HG03196 (cell line): ENCODE data around the gene RSPRY1.

Experiments used
- ATAC-seq: cut with Tn5 transposase; IDR thresholded peaks from one replicate; pipeline ENCODE4 v1.9.1; 2021; ENCODE audit not compliant: unreplicated experiment

The RSPRY1 gene

DNA sequence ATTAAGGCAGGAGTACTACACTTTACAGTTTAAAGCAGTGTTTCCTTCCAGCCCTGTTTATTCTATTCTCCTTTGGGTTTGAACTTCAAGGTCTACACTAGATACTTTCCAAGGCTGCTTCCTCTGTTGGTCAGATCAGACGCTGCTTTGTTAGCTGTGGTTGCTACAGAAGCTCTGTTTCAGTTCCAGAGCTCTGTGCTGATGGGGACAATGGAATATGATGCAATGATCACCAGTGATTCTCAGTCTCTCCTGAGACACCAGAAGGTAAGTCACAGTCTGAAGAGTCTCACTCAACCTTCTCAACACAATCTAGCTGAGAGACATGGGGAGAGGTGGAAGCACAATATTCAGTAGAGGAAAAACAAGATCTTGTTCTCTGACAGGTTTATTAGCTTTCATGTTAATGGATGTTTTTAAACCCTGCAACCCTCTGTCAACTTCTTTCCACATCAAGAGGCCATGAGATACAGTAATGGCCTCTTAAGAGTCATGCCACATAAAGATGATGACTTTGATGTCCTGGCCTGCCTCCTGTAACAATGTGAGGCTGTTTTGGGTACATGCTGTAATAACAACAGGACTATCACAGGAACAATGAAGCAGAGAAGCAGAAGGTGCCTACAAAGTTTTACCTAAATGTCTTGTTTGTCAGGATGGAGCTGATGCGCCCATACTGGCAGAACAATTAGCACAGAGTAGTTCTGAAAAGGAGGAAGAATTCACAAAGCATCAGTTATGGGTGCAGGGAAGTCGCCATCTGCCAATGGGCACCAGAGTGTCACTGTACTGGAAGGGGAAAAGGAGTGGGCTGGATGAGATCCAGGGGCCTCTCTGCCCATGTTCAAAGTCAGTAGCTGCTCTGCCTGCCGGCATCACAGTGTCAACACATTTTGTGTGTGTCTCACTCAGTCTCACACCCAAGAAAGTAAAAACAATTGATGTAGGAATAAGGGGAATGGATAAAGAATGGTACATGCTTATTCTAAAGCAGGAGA is 33.7 kb upstream of the RSPRY1 start:
- ATAC-seq: no peak

DNA sequence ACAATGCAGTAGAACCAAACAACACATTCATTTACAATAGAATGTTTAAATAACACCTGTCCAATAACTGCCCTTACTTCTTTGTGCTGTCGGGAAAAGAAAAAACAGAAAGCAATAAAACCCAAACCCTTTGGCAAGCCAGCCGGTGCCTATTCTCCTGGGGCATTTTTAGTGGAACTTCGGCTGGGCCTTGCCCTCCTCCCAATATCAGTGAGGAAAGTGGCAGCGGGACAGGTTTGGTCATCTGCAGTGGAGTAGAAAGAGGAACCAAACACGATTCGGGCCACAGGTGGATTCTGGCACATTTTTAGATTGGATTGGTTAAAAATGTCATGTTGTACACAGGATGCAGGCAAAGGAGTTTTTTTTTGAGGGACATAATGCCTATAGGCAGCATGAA is 32.3 kb upstream of the RSPRY1 start:
- ATAC-seq: no peak

DNA sequence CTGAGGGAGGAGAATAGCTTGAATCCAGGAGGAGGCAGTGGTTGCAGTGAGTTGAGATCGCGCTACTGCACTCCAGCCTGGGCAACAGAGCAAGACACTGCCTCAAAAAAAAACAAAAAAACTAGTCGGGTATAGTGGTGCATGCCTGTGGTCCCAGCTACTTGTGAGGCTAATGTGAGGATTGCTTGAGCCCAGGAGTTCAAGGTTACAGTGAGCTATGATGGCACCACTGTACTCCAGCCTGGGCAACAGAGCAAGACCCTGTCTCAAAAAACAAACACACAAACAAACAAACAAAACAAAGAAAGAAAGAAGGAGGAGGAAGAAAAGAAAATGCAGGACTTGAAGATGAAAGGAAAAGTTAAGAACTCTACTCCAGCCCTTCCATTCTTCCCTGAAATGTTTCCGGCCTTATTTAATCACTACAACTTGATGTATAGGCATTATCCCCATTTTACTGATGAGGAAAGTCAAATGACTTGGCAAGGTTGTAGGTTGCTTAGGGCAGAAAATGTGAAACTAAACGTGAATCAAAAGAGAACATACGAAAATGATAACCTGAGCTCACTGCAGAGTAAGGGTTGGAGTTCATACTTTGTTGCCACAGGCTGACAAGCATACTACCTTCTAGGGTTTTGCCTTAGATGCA is 30.3 kb upstream of the RSPRY1 start:
- ATAC-seq: no peak

DNA sequence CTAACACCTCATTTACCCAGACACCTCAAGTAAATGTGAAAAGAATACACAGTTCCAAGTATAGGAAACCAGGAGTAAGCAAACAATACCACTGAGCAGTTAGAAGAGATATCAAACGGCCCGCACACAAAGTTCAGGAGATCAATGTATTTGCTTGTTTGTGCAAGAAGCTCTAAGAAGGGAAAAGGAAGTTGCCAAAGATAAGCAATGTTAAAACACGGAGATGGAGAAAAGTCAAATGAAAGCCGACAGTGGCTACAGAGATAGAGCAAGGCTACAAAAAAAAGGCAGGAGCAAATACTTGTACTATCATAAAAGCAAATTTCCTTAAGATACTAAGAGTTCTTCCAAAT is 29.8 kb upstream of the RSPRY1 start:
- no peak for ATAC-seq

DNA sequence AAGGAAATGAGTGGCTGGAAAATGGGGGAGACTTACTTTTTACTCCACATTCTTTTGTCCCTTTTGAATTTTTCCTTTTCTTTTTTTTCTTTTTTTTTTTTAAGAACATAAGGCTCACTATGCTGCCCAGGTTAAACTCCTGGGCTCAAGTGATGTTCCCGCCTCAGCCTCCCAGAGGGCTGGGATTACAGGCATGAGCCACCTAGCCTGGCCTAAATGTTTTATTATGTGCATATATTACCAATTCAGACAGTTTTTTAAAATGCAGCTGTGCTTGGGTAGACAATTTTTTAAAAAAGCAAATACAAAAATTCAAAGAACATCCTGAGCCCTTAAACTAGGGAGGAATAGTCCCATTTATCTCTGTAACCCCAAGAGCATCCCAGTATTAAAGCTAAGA is 28.6 kb upstream of the RSPRY1 start:
- no peak for ATAC-seq

DNA sequence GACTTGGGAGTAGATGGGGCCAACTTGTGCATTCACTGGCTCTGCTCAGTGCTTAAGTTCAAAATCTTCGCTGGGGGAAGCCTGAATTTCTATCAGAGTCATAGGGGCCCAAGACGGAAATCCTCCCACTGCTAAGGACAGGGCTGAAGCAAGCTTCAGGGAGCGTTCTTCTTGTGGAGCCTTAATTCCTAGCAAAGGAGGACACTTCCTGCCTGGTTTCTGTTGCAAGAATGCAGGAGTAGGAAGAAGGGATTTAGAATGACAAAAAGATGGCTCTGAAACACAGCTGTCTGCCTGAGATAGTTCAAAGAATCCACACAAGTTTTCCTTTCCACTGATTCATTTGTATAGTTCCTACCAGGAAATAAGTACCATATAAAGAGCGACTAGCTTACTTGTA is 26.7 kb upstream of the RSPRY1 start:
- ATAC-seq: no peak

DNA sequence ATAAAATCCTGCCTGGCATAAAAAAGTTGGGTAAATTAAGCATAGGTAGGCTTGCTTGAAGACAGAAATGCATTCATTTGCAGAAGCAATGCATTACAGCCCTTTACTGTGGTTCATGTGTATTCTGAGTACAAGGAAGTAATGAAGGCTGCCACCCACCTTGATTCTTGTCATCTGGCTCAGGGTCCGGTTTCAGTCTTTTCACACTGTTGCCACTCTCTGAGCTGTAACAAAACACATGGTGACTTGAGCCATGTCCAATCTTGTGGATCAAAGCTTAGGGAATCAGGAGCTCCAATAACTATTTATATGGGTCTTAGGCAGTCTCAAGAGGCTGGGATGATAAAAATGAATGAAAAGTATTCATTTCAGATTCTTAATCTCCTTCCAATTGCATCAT is 22.3 kb upstream of the RSPRY1 start:
- no peak for ATAC-seq

DNA sequence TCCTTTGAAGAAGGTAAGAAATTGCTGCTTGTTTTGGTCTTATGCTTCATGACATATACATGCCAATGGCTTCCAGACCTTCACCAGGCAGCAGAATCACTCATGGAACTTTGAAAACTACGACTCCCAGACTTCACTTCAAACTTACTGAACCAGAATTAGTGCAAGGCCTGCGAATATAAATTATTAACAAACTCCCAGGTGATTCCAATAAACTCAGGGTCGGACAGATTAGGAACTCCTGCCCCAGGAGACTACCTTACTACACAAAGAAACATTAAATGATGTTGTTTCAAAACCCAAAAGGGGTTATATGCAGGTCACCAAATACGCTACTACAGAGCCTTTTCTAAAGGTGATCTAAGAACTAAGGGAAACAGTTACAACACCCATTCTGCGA is 20.6 kb upstream of the RSPRY1 start:
- ATAC-seq: no peak

DNA sequence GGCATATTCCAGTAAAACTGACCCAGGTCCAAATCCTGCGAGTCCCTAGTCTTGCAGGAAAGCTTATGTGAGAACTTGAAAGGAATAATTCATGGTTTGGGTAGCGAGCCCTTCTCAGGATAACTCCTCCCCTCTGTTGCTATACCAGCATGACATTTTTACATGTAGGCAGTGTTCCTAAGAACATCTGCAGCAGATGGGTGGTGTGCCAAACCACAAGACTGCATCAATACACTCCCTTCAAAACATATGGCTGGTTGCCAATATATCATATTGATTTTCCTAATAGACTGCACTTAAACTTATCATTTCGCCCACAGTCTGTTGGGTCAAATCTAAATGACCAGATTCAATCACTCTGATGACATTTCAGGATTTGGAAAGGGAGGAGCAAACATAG is 20.2 kb upstream of the RSPRY1 start:
- ATAC-seq: no peak

DNA sequence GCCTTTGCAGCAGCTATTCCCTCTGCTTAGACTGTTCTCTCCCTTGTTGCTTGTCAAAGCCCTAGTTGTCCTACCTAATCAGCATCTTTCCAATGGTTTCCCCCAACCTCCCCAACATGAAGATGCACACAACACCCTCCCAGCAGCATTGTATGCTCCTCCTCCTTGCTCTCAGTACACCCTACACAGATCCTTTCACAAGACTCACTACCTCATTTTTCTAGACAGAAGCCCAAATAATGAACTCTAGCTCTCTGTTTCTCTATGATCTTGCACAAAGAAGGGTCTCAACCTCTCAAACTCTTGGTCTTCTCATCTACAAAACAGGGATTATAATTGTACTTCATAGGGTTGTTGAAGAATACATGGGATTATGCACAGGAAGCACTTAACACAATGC is 19.7 kb upstream of the RSPRY1 start:
- ATAC-seq: no peak

DNA sequence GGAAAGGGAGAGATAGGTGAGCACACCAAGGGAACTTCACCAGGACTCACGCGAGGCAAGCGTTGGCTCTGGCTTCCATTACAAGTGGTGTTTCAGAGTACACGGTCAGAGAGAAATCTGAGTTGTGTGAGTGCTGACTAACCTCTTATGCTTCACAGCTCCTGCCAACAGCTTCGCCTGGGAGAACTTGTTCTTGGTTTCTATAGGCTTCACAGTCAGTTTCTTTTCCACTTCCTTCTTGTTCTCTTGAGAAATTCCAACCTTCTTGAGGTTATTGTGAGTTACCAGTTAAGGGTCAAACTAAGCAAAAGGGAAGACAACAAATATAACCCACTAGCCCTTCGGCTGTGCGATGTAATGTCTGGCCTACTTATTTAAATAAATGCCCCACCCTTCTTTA is 19.2 kb upstream of the RSPRY1 start:
- ATAC-seq: no peak

DNA sequence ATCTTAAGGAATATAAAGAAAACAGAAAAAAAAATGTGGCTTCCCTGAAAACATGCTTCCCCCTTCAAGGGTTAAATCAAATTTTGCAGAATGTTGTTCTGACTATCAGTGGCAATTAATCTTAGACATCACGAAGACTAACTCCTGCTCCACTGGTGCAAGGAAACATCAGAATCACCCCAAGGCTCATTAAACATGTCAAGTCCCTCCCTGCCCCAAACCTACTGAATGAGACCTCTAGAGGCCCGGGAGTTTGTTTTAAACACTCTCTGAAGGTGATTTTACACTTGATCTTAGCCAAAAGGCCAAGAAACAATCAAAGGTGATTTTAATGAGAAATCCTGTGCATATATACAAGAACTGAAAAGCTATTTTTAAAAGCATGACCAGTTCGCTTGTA is 18.6 kb upstream of the RSPRY1 start:
- ATAC-seq: no peak

DNA sequence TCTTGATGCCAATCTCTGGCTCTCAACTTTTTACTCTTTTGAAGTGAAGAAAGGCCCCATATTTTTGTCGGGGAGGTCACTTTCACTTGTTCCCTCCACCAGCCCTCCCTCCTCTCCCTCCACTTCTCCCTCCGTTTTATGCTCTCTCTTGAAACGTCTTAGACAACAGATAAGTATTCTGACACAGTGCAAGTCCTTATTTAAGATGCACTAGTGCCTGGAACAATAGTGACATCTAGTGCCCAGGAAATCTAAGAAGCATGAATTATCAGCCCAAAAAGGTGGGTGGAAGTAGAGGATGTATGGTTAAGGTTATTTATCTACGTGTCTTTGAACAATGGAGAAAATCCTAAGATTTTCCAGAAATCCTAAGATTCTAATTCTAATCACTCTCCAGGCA is 18.2 kb upstream of the RSPRY1 start:
- no peak for ATAC-seq

DNA sequence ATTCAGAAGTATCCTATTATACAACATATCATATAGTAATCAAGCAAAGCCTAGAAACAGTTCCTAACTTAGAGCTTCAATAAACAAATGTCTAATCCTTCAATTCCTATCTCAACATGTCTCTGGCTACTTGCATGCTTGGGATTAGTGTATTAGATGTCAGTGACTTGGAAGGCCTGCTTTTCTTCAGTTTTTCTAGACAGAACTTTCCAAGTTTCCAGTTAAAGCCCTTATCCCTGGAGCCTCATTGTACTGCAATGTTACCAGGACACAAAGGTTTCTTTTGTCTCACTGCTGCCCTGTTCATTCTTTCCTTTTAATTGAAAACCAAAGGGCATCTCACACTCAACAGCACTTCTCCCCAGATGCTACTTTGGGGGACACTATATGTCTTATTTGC is 16.8 kb upstream of the RSPRY1 start:
- ATAC-seq: no peak

DNA sequence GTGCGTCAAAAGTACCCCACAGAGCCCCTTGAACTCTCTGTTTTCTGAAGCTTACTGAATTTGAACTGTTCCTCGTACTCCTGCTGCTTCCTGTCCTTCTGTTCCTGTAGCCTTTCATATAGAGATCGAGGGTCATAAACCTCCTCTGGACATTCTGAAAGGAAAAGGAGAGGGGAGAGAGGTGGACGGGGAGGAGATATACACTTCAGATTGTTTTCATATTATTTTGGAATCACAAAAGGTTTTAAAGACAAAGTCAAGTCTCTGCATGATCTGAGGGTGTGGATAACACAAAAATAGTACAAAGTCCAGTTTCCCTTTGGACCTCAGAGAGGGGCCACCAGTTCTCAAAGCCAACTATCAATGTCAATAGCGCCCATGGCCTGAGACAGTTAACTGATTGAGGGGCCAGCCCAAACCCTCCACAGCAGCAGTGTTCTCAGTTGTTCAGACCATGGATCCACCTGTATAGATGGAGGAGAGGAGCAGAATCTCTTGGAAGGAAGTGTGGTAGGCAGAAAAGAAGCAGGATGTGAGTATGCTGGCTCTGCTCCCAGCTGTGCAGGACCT is 13.3 kb upstream of the RSPRY1 start:
- no peak for ATAC-seq

DNA sequence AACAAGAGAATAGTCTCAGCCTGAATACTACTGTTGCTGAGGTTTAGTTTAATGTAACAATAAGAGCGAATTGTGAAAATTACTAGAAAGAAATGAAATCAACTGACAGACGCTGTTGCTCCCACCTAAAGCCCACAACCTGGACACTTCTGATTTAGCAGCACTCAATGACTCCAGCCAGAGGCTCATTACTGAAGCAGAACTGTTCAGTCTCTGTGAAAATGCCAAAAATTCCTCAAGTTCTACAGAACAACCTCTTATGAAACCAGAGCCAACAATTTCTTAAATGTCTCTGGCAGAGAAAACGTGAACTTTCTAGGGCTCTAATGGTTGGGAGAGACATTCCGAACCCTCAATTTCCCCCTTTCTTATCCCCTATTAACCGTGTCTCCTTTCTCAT is 10.2 kb upstream of the RSPRY1 start:
- ATAC-seq: no peak

DNA sequence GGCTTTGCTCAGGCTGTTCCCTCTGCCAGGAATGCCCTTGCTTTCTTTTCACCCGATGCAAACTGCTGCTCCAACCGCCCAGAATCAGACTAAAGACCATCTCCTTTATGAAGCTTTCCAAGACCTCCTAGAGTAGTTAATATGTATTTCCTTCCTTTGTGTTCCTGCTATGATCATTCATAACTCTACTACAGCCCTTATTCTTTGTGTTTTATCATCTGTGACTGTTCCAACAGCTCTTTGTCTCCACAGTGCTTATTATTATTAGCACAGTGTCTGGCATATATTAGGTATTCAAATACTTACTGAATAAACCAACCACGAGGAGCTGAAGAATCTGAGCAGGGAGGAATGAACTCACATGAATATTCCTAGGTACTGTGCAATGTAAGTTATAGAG is 7.9 kb upstream of the RSPRY1 start:
- ATAC-seq: no peak

DNA sequence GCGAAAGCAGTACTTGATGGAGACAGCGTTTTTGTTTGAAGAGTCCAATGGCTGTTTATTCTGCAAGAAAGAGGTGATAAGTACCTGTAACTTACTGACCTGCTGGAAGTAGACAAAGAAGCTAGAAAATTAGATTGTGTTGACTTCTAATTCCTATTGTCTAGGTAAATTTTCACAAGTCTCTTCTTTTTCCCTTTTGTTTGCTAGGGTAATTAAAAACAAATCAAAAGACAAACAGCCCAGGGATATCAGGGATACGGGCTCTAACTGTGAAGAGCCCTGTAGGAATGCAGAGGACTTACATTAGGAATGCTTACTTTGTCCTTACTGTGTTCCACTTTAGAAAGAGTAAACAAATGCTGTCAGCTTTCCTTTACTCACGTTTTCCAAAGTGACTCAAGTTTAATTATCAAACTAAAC is 7.3 kb upstream of the RSPRY1 start:
- ATAC-seq: no peak

DNA sequence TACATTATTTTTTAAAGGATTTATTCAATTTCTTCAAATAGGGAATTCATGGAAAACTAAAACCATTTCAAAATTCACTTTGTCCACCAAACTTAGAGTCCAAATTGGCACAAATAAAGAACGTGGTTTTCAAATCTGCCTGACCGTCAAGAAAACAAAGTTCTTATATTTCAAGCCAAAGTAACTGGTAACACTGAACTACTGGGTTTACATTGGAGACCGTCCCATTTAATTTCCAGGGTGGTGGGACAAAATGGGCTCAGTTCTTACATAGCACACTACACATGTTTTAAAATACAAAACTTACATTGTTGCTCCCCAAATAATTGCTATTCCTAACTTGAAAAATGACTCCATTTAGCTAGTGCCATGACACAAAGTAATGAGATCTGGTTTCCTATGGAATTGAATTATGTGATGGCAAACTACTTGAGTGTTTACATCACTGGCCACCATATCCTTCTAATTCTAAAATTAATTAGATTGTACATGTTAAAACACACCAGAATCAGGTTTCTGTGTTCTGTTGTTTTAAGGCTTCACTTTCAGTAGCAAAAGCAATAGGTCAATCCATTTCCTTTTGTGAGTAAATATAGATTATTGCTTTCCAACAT is 6.8 kb upstream of the RSPRY1 start:
- no peak for ATAC-seq

DNA sequence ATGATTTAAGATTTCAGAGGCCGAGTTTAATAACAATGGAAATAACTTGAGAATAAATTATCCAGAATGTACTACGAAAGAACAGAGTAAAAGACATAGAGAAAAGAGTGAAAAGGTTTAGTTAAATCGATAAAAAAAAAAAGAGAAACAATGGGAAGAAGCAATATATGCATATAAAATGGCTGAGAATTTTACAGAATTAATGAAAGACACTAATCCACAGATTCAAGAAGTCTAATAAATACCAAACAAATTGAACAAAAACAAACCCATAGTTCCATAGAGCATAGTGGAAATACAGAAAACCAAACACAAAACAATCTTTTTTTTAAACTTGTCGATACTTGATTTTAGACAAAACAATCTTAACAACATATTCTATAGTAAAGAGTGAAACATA is 2.0 kb upstream of the RSPRY1 start:
- no peak for ATAC-seq

DNA sequence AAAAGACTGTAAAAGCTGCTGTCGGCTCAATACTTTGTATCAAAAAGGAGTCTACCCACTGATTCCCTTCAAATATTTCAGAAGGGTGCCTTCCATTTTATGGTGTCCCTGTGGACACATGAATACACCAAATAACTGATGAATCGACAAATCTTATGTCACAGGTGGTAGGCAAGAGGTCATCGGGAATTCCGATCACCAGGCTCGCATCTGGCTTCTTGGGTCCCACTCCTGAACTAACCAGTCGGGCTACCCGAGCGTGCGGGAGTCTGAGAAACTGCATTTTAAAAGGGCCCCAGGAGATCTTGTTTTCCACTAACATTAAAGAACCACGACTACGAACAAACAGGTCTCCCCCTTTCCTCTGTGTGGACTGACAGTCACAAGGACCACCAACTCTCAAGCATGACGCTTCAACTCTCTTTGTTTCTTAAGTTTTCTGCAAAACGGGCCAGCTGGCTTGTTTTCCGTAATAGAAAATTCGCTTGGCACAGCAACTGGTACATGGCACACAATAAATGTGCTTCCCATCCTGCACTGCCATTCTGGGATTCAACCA is 1.2 kb upstream of the RSPRY1 start:
- no peak for ATAC-seq
